ENCODE results near the gene SRGAP2.
"Not testable (repeated sequence)": the region's sequence is repeated elsewhere in the genome, so short reads cannot be mapped to it uniquely, and the experiment has no call there.

SRGAP2 gene

GRCh38 chr1:206210802-206211201 is 7.5 kb downstream of the SRGAP2 start:
- not testable (repeated sequence) for DNase-seq

- not testable (repeated sequence) for DNase-seq
These were observed 12.5 kb downstream of the SRGAP2 start for GRCh38 chr1:206215600-206216392.

- DNase-seq, result not testable (repeated sequence)
These were observed 14.9 kb downstream of the SRGAP2 start for GRCh38 chr1:206218285-206218684.

- DNase-seq, result not testable (repeated sequence)
These were observed 15.4 kb downstream of the SRGAP2 start for GRCh38 chr1:206218765-206219164.

- not testable (repeated sequence) for DNase-seq
These were observed 16.4 kb downstream of the SRGAP2 start for GRCh38 chr1:206219514-206220331.

GRCh38 chr1:206220332-206221000 is 17.1 kb downstream of the SRGAP2 start:
- DNase-seq, result peak; percentile 1

GRCh38 chr1:206221585-206221984 is 18.2 kb downstream of the SRGAP2 start:
- not testable (repeated sequence) for DNase-seq

GRCh38 chr1:206224190-206224776 is 20.9 kb downstream of the SRGAP2 start:
- not testable (repeated sequence) for DNase-seq

GRCh38 chr1:206225386-206225785 is 22.0 kb downstream of the SRGAP2 start:
- DNase-seq, result not testable (repeated sequence)

- DNase-seq, result not testable (repeated sequence)
These were observed 23.5 kb downstream of the SRGAP2 start for GRCh38 chr1:206226886-206227285.

GRCh38 chr1:206229286-206229685 is 25.9 kb downstream of the SRGAP2 start:
- DNase-seq, result not testable (repeated sequence)

GRCh38 chr1:206231989-206232388 is 28.6 kb downstream of the SRGAP2 start:
- DNase-seq, result peak; percentile 79

GRCh38 chr1:206232970-206233645 is 29.8 kb downstream of the SRGAP2 start:
- DNase-seq, result not testable (repeated sequence)

GRCh38 chr1:206234189-206234916 is 31.0 kb downstream of the SRGAP2 start:
- not testable (repeated sequence) for DNase-seq

- DNase-seq, result not testable (repeated sequence)
These were observed 31.8 kb downstream of the SRGAP2 start for GRCh38 chr1:206235190-206235589.

GRCh38 chr1:206240288-206240687 is 36.9 kb downstream of the SRGAP2 start:
- not testable (repeated sequence) for DNase-seq

- peak; percentile 5 for DNase-seq
These were observed 40.0 kb downstream of the SRGAP2 start for GRCh38 chr1:206243335-206243734.

- not testable (repeated sequence) for DNase-seq
These were observed 42.1 kb downstream of the SRGAP2 start for GRCh38 chr1:206245479-206245878.

- not testable (repeated sequence) for DNase-seq
These were observed 43.0 kb downstream of the SRGAP2 start for GRCh38 chr1:206246129-206246886.

GRCh38 chr1:206250953-206251681 is 47.8 kb downstream of the SRGAP2 start:
- not testable (repeated sequence) for DNase-seq

Measured in hematopoietic multipotent progenitor cell treated with erythropoietin and hydrocortisone succinate and interleukin-3 and kit ligand, for 6 days (in vitro differentiated cells).